B cell (primary cell): ENCODE measurements around the gene NEUROD2.

Source experiments
- EZH2 ChIP-seq: IDR thresholded peaks from 2 replicates; pipeline ENCODE4 v1.6.1; 2012; ENCODE audit warnings: borderline replicate concordance, low read depth, mild to moderate bottlenecking, moderate library complexity, low read length; ENCODE audit not compliant: insufficient read depth, poor library complexity, severe bottlenecking
- TF ChIP-seq, protein P1 (sequence below): fragments of 200-600 bp; IDR thresholded peaks from one replicate; pipeline ENCODE4 v1.8.0; 2022; ENCODE audit warnings: antibody characterized with exemption, mild to moderate bottlenecking

DNA sequence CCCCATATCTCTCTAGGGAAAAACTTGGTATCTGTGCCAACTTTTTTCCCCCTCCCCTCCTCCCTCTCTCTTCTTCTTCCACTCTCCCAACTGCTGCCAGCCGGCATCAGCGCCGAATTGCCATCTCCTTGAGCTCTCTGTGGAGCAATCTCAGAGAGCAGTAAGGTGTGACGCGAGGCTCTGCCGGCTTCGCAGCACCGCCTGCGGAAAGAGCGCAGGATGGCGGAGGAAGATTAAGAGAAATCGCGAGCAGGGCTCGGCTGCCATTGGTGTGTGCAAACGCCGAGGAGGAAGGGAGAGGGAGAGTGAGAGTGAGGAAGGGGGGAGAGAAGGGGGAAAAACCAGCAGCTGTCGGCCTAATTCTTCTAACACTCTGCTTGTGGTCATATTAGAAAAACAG, 44.2 kb downstream of the NEUROD2 start:
- TF ChIP-seq, protein P1, sequence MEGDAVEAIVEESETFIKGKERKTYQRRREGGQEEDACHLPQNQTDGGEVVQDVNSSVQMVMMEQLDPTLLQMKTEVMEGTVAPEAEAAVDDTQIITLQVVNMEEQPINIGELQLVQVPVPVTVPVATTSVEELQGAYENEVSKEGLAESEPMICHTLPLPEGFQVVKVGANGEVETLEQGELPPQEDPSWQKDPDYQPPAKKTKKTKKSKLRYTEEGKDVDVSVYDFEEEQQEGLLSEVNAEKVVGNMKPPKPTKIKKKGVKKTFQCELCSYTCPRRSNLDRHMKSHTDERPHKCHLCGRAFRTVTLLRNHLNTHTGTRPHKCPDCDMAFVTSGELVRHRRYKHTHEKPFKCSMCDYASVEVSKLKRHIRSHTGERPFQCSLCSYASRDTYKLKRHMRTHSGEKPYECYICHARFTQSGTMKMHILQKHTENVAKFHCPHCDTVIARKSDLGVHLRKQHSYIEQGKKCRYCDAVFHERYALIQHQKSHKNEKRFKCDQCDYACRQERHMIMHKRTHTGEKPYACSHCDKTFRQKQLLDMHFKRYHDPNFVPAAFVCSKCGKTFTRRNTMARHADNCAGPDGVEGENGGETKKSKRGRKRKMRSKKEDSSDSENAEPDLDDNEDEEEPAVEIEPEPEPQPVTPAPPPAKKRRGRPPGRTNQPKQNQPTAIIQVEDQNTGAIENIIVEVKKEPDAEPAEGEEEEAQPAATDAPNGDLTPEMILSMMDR: no peak
- TF ChIP-seq EZH2: no peak
